HG03139 (cell line): ENCODE results near the gene MROH7.
"Not testable (repeated sequence)": the region's sequence is repeated elsewhere in the genome, so short reads cannot be mapped to it uniquely, and the experiment has no call there.

ENCODE experiments used
- ATAC-seq: cut with Tn5 transposase; IDR thresholded peaks from one replicate; pipeline ENCODE4 v1.9.1; 2021; ENCODE audit not compliant: unreplicated experiment

MROH7 gene

GRCh38 chr1:54609301-54609921, 32.2 kb upstream of the MROH7 start:
- ATAC-seq = no peak

- no peak for ATAC-seq
Measured at GRCh38 chr1:54610048-54610447, 31.5 kb upstream of the MROH7 start.

- no peak for ATAC-seq
Measured at GRCh38 chr1:54610601-54611580, 30.7 kb upstream of the MROH7 start.

- ATAC-seq = no peak
Measured at GRCh38 chr1:54611621-54612020, 30.0 kb upstream of the MROH7 start.

GRCh38 chr1:54614024-54614423, 27.6 kb upstream of the MROH7 start:
- no peak for ATAC-seq

- ATAC-seq = no peak
Measured at GRCh38 chr1:54614563-54614962, 27.0 kb upstream of the MROH7 start.

GRCh38 chr1:54615531-54616279, 25.9 kb upstream of the MROH7 start:
- ATAC-seq = no peak

- no peak for ATAC-seq
Measured at GRCh38 chr1:54619749-54620148, 21.8 kb upstream of the MROH7 start.

GRCh38 chr1:54623216-54624007, 18.2 kb upstream of the MROH7 start, which contains the start of gene FAM151A:
Gene FAM151A, minus strand, starts transcription at chr1:54623525. Its CDS starts 130 bp downstream, at chr1:54623395.
- no peak for ATAC-seq

GRCh38 chr1:54624466-54625464, 16.8 kb upstream of the MROH7 start:
- ATAC-seq = no peak

- no peak for ATAC-seq
Measured at GRCh38 chr1:54627196-54627595, 14.4 kb upstream of the MROH7 start.

- not testable (repeated sequence) for ATAC-seq
Measured at GRCh38 chr1:54635804-54636203, 5.8 kb upstream of the MROH7 start.

GRCh38 chr1:54636461-54637446, 4.8 kb upstream of the MROH7 start:
- ATAC-seq = not testable (repeated sequence)

GRCh38 chr1:54640361-54640760, 1.2 kb upstream of the MROH7 start:
- no peak for ATAC-seq

- ATAC-seq = no peak
Measured at GRCh38 chr1:54643736-54644135, 2.1 kb downstream of the MROH7 start.

GRCh38 chr1:54645806-54646676, 4.5 kb downstream of the MROH7 start:
- ATAC-seq = no peak
